Gastroesophageal sphincter (tissue), 3 donors: Measurements from ENCODE around the gene PSMG1.

Experiments
- EP300 ChIP-seq: sonication (generic); formaldehyde crosslinking; IDR thresholded peaks from one replicate; pipeline ENCODE4 v1.6.1; 2017; ENCODE audit warnings: antibody characterized with exemption, mild to moderate bottlenecking
- POLR2A ChIP-seq, 2 donors: fragments of 450-650 bp; IDR thresholded peaks; one replicate each; pipeline ENCODE4 v1.6.1; 2017; ENCODE audit warnings: antibody characterized with exemption in 2 of 2, mild to moderate bottlenecking in 2 of 2, moderate library complexity in 1 of 2
- POLR2AphosphoS5 ChIP-seq: sonication (generic); formaldehyde crosslinking; IDR thresholded peaks from one replicate; pipeline ENCODE4 v1.6.1; 2017; ENCODE audit warnings: antibody characterized with exemption
- TF ChIP-seq, protein P1 (sequence below), 4 experiments: fragments of 200-600 bp in 2 of 4; fragments of 450-650 bp in 2 of 4; sonication (generic) in 1 of 4; IDR thresholded peaks; one replicate each; pipeline ENCODE4 v1.5.1; 2017 to 2019; ENCODE audit warnings: antibody characterized with exemption in 4 of 4, mild to moderate bottlenecking in 2 of 4, moderate library complexity in 2 of 4

GRCh38 chr21:39155578-39155977 lies 27.7 kb downstream of the PSMG1 start:
- TF ChIP-seq EP300 (no peak), POLR2A (IDR thresholded peaks at IDR 0.05) (no peak), POLR2AphosphoS5 (no peak)
- TF ChIP-seq, protein P1, sequence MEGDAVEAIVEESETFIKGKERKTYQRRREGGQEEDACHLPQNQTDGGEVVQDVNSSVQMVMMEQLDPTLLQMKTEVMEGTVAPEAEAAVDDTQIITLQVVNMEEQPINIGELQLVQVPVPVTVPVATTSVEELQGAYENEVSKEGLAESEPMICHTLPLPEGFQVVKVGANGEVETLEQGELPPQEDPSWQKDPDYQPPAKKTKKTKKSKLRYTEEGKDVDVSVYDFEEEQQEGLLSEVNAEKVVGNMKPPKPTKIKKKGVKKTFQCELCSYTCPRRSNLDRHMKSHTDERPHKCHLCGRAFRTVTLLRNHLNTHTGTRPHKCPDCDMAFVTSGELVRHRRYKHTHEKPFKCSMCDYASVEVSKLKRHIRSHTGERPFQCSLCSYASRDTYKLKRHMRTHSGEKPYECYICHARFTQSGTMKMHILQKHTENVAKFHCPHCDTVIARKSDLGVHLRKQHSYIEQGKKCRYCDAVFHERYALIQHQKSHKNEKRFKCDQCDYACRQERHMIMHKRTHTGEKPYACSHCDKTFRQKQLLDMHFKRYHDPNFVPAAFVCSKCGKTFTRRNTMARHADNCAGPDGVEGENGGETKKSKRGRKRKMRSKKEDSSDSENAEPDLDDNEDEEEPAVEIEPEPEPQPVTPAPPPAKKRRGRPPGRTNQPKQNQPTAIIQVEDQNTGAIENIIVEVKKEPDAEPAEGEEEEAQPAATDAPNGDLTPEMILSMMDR (IDR thresholded peaks at IDR 0.05) = no peak
